ENCODE measurements around the gene CD2AP. TPM values are rescaled to one million over a fixed set of nuclear protein-coding genes. Genes with fewer than 3 reads are reported as not detected.

Gene CD2AP
- total RNA-seq, 3 donors from 2014 or later: 21.3 to 60.7 (median 34.4) TPM

DNA sequence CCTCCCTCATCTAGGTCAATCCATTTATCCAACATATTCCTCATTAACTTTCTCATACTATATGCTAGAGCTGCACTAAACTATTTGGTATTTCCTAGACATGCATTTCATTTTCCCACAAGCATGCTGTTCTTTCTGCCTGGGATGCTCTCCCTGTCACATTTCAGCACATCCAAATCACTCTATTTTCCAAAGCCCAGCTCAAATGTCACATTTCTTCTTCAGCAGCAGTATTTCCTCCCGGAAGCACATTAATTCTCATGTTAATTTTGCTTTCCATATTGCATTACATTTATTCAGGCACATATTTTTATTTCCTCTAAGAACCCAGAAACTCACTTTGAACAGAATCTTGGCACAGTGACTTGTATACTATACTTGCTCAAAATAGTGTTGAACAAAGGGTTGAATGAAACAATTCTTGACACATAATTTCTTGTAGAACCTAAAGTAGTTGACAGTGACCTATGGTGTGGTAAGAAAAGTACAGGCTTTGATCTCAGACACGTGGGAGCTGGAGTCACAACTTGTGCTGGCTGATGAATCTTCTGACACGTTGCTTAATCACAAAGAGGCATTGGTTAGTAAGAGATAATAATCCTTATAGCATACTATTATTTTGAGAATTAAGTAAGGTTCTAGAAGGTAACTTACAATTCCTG, 30.8 kb upstream of the CD2AP start:
- DNase-seq (ENCODE audit: low spot score in 2 of 2): no peak
- intact Hi-C loops (cut with DNase I; ENCODE audit: low total_unique reads): no loop called here
- no peaks in the 10 kb centered on the region for H3K9me3 ChIP-seq
- H3K36me3 ChIP-seq: no peaks in the 10 kb centered on the region
- H3K4me1 ChIP-seq: no peaks in the 10 kb centered on the region
- TF ChIP-seq, protein P1, sequence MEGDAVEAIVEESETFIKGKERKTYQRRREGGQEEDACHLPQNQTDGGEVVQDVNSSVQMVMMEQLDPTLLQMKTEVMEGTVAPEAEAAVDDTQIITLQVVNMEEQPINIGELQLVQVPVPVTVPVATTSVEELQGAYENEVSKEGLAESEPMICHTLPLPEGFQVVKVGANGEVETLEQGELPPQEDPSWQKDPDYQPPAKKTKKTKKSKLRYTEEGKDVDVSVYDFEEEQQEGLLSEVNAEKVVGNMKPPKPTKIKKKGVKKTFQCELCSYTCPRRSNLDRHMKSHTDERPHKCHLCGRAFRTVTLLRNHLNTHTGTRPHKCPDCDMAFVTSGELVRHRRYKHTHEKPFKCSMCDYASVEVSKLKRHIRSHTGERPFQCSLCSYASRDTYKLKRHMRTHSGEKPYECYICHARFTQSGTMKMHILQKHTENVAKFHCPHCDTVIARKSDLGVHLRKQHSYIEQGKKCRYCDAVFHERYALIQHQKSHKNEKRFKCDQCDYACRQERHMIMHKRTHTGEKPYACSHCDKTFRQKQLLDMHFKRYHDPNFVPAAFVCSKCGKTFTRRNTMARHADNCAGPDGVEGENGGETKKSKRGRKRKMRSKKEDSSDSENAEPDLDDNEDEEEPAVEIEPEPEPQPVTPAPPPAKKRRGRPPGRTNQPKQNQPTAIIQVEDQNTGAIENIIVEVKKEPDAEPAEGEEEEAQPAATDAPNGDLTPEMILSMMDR (IDR thresholded peaks at IDR 0.05): no peak
- TF ChIP-seq POLR2A (IDR thresholded peaks at IDR 0.05) (no peak), POLR2AphosphoS5 (IDR thresholded peaks at IDR 0.05) (no peak)
- no peaks in the 10 kb centered on the region for H3K27me3 ChIP-seq
- H3K27ac ChIP-seq: no peak overlapping the region
- no peak overlapping the region for H3K4me3 ChIP-seq

DNA sequence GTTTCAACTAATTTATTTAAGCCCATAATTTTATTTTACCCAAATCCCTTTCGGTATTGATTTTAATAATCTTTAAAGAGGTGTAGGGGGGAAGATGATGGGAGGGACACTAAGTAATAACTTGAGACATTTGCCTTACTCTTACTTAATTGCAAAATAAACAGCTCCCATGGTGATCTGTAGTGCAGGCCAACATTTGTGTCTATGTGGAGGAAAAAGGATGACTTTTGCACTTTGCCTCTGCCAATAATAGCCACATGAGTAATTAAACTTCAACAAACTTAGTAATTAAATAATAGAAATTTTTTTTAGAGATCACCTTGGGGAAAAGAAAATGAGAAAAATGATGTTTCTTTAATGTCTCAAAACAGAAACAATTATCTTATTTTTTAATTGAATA, 29.9 kb upstream of the CD2AP start:
- no peak overlapping the region for H3K27ac ChIP-seq
- no peak for DNase-seq (ENCODE audit: low spot score in 2 of 2)
- H3K9me3 ChIP-seq: no peaks in the 10 kb centered on the region
- no peaks in the 10 kb centered on the region for H3K36me3 ChIP-seq
- intact Hi-C loops (cut with DNase I; ENCODE audit: low total_unique reads): no loop called here
- no peak for TF ChIP-seq POLR2AphosphoS5 (IDR thresholded peaks at IDR 0.05)
- no peak for TF ChIP-seq POLR2A (IDR thresholded peaks at IDR 0.05)
- no peak overlapping the region for H3K4me3 ChIP-seq
- H3K4me1 ChIP-seq: no peaks in the 10 kb centered on the region
- H3K27me3 ChIP-seq: no peaks in the 10 kb centered on the region

DNA sequence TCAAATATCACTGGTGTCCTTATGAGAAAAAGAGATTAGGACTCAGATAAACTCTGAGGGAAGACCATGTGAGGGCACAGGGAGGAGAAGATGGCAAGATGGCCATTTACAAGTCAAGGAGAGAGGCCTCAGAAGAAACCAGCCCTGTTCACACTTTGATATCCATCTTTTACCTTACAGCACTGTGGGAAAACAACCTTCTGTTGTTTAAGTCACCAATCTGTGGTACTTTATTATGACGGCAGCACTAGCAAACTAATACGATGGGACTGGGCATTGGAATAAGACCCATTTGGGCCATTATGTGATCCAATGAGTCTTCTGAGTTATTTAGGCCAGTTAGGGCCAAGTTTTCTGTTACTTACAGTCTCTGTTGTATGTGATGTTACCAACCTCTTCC, 26.4 kb upstream of the CD2AP start:
- Histone ChIP-seq H3K36me3 (no peaks in the 10 kb centered on the region), H3K27me3 (no peaks in the 10 kb centered on the region), H3K9me3 (no peaks in the 10 kb centered on the region), H3K4me1 (no peaks in the 10 kb centered on the region), H3K4me3 (no peak overlapping the region), H3K27ac (no peak overlapping the region)
- intact Hi-C loops (cut with DNase I; ENCODE audit: low total_unique reads): no loop called here
- DNase-seq (ENCODE audit: low spot score in 2 of 2): no peak
- TF ChIP-seq POLR2A (IDR thresholded peaks at IDR 0.05) (no peak), POLR2AphosphoS5 (IDR thresholded peaks at IDR 0.05) (no peak)
- TF ChIP-seq, protein P1 (IDR thresholded peaks at IDR 0.05): no peak

DNA sequence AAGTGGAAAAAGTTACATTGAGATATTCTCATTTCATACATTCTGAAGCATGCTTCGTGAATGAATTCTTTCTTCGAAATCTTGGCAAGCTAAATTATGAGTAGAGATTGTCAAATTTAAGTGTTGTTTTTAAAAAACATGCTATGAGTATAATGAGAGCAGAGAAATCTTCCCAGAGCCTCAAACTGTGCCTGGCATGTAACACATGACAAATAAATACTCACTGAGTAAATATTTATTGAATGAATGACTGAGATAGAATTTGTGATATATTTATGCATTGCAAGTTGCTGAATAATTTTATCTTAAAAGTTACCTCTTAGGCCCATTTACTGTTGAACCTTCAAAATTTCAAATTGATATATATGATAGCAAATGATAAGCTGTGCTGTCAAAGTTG, 24.7 kb upstream of the CD2AP start:
- intact Hi-C loops (cut with DNase I; ENCODE audit: low total_unique reads): no loop called here
- H3K4me1 ChIP-seq: no peaks in the 10 kb centered on the region
- no peak for TF ChIP-seq POLR2A (IDR thresholded peaks at IDR 0.05)
- TF ChIP-seq, protein P1 (IDR thresholded peaks at IDR 0.05): no peak

GRCh38 chr6:47453372-47453936, 24.1 kb upstream of the CD2AP start:
- H3K27ac ChIP-seq: no peak overlapping the region
- TF ChIP-seq, protein P1 (IDR thresholded peaks at IDR 0.05): no peak
- TF ChIP-seq POLR2A (IDR thresholded peaks at IDR 0.05) (no peak), POLR2AphosphoS5 (IDR thresholded peaks at IDR 0.05) (no peak)

More for the DNA sequence above, 24.7 kb upstream of the CD2AP start:
- DNase-seq (ENCODE audit: low spot score in 2 of 2): no peak
- H3K36me3 ChIP-seq: no peaks in the 10 kb centered on the region
- no peak overlapping the region for H3K4me3 ChIP-seq
- no peak overlapping the region for H3K27ac ChIP-seq
- H3K9me3 ChIP-seq: no peaks in the 10 kb centered on the region
- H3K27me3 ChIP-seq: no peaks in the 10 kb centered on the region

More at GRCh38 chr6:47453372-47453936, 24.1 kb upstream of the CD2AP start:
- H3K27me3 ChIP-seq: no peaks in the 10 kb centered on the region
- DNase-seq (ENCODE audit: low spot score in 2 of 2): no peak
- no peaks in the 10 kb centered on the region for H3K36me3 ChIP-seq
- H3K9me3 ChIP-seq: no peaks in the 10 kb centered on the region
- intact Hi-C loops (cut with DNase I; ENCODE audit: low total_unique reads): no loop called here
- no peak overlapping the region for H3K4me3 ChIP-seq
- H3K4me1 ChIP-seq: no peaks in the 10 kb centered on the region

Measured in breast epithelium (tissue), 4 donors.